Ascending aorta (tissue), 2 donors: ENCODE measurements around the gene P2RX7. TPM values are rescaled to one million over a fixed set of nuclear protein-coding genes. Genes with fewer than 3 reads are reported as not detected.

ENCODE experiments used
- DNase-seq, 2 donors: peaks; one replicate each; pipeline ENCODE4 v3.0.0-alpha.2; 2019; ENCODE audit warnings: low spot score in 2 of 2
- H3K27ac ChIP-seq, 2 donors: fragments of 200-600 bp; sonication (generic); one replicate each; pipeline ENCODE4 v1.5.1; 2016 to 2017; ENCODE audit warnings: mild to moderate bottlenecking in 1 of 2
- H3K27me3 ChIP-seq: fragments of 200-600 bp; sonication (generic); one replicate; pipeline ENCODE4 v1.5.1; 2017
- H3K36me3 ChIP-seq, 2 donors: fragments of 200-600 bp; sonication (generic); one replicate each; pipeline ENCODE4 v1.5.1; 2016
- H3K4me1 ChIP-seq, 2 donors: fragments of 200-600 bp; sonication (generic); one replicate each; pipeline ENCODE4 v1.5.1; 2016 to 2017; ENCODE audit warnings: mild to moderate bottlenecking in 1 of 2
- H3K4me3 ChIP-seq, 2 donors: fragments of 200-600 bp; sonication (generic); one replicate each; pipeline ENCODE4 v1.5.1; 2016 to 2017; ENCODE audit warnings: mild to moderate bottlenecking in 1 of 2
- H3K9me3 ChIP-seq, 2 donors: fragments of 200-600 bp; sonication (generic); one replicate each; pipeline ENCODE4 v1.5.1; 2016
- intact Hi-C: fragments of 100-400 bp; cut with DNase I; formaldehyde crosslinking; loops from one replicate; pipeline ENCODE4 v1.15.1; 2023
- total RNA-seq: library from RNA; depleted of rRNA; stranded (reverse); fragments of >200 nt; gene quantifications from one replicate; pipeline ENCODE4 v1.1.0, GENCODE V29; 2016
- TF ChIP-seq, protein P1 (sequence below), 3 experiments: fragments of 200-600 bp in 2 of 3; fragments of 450-650 bp in 1 of 3; sonication (generic) in 2 of 3; IDR thresholded peaks; one replicate each; pipeline ENCODE4 v1.5.1; 2016 to 2019; ENCODE audit warnings: antibody characterized with exemption in 3 of 3, mild to moderate bottlenecking in 1 of 3, moderate library complexity in 1 of 3

Gene P2RX7
- total RNA-seq, 1 donor from 2014 or later: 1.1 TPM

DNA sequence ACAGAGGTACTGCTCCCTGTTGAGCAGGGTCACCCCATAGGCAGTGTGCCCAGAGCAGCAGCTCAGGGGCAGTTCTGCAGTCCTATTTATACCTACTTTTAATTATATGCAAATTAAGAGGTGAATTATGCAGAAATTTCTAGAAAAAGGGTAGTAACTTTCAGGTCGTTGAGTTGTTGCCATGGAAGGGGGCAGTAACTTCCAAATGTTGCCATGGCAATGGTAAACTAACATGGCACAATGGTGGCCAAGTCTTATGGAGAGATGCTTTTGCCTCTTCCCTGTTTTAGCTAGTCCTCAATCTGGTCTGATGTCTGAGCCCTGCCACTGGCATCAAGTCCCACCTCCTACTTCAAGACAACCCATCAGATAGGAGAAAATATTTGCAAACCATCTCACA is 30.4 kb upstream of the P2RX7 start:
- H3K27ac ChIP-seq: no peak overlapping the region
- no peaks in the 10 kb centered on the region for H3K4me1 ChIP-seq
- H3K27me3 ChIP-seq: no peaks in the 10 kb centered on the region
- H3K36me3 ChIP-seq: no peaks in the 10 kb centered on the region
- DNase-seq: no peak
- TF ChIP-seq, protein P1, sequence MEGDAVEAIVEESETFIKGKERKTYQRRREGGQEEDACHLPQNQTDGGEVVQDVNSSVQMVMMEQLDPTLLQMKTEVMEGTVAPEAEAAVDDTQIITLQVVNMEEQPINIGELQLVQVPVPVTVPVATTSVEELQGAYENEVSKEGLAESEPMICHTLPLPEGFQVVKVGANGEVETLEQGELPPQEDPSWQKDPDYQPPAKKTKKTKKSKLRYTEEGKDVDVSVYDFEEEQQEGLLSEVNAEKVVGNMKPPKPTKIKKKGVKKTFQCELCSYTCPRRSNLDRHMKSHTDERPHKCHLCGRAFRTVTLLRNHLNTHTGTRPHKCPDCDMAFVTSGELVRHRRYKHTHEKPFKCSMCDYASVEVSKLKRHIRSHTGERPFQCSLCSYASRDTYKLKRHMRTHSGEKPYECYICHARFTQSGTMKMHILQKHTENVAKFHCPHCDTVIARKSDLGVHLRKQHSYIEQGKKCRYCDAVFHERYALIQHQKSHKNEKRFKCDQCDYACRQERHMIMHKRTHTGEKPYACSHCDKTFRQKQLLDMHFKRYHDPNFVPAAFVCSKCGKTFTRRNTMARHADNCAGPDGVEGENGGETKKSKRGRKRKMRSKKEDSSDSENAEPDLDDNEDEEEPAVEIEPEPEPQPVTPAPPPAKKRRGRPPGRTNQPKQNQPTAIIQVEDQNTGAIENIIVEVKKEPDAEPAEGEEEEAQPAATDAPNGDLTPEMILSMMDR (IDR thresholded peaks at IDR 0.05): no peak
- no peak overlapping the region for H3K4me3 ChIP-seq
- peaks cover 0 to 3% of the 10 kb centered on the region in 2 donors for H3K9me3 ChIP-seq
- intact Hi-C loops: no loop called here

DNA sequence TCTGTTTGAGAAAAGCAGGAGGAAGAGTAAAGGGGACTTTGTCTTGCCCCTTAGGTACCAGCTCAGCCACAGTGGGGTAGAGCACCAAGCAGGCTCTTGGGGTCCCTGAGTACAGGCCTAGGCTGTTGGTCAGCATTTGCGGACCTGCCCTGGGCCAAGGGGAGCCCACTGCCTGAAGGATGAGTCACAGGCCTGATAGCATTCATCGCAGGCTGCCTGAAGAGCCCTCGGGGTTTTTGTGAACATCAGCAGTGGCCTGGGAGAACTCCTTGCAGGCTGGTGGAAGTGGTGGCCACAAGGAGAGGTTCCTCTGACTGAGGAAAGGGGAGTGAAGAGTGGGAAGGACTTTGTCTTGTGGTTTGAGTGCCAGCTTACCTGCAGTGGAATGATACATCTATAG is 25.0 kb upstream of the P2RX7 start:
- intact Hi-C loops: no loop called here
- Histone ChIP-seq H3K36me3 (no peaks in the 10 kb centered on the region), H3K4me1 (no peaks in the 10 kb centered on the region), H3K4me3 (no peak overlapping the region), H3K9me3 (peaks cover 0 to 3% of the 10 kb centered on the region in 2 donors), H3K27me3 (no peaks in the 10 kb centered on the region), H3K27ac (no peak overlapping the region)
- TF ChIP-seq, protein P1 (IDR thresholded peaks at IDR 0.05): no peak
- no peak for DNase-seq

DNA sequence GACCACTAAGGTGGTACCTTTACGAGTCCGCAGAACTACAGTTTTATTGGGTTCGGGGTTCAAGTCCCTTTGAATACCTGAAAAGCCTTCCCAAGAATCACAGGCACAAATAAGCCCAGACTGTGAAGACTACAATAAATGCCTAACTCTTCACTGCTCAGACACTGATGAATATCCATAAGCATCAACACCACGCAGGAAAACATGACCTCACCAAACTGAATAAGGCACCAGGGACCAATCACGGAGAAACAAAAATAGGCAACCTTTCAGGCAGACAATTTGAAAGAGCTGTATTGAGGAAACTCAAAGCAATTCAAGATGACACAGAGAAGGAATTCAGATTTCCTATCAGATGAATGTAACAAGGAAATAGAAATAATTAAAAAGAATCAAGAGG is 24.2 kb upstream of the P2RX7 start:
- H3K27ac ChIP-seq: no peak overlapping the region
- no peak for DNase-seq
- peaks cover 0 to 3% of the 10 kb centered on the region in 2 donors for H3K9me3 ChIP-seq
- no peaks in the 10 kb centered on the region for H3K4me1 ChIP-seq
- H3K36me3 ChIP-seq: no peaks in the 10 kb centered on the region
- intact Hi-C loops: no loop called here
- H3K4me3 ChIP-seq: no peak overlapping the region
- H3K27me3 ChIP-seq: no peaks in the 10 kb centered on the region
- TF ChIP-seq, protein P1 (IDR thresholded peaks at IDR 0.05): no peak

GRCh38 chr12:121110211-121110940 is 22.3 kb upstream of the P2RX7 start:
- DNase-seq: peak in 1 of 2 donors; percentile 79
- TF ChIP-seq, protein P1 (IDR thresholded peaks at IDR 0.05): peak; percentile 83 to 89 (median 85)
- no peak overlapping the region for H3K4me3 ChIP-seq
- H3K27me3 ChIP-seq: no peaks in the 10 kb centered on the region
- no peak overlapping the region for H3K27ac ChIP-seq
- intact Hi-C loops: loop anchor here (1.0 kb wide), 1 partner anchor 527 kb away; no protein-coding TSS in a partner anchor
- H3K4me1 ChIP-seq: no peaks in the 10 kb centered on the region
- H3K36me3 ChIP-seq: no peaks in the 10 kb centered on the region
- H3K9me3 ChIP-seq: no peaks in the 10 kb centered on the region

DNA sequence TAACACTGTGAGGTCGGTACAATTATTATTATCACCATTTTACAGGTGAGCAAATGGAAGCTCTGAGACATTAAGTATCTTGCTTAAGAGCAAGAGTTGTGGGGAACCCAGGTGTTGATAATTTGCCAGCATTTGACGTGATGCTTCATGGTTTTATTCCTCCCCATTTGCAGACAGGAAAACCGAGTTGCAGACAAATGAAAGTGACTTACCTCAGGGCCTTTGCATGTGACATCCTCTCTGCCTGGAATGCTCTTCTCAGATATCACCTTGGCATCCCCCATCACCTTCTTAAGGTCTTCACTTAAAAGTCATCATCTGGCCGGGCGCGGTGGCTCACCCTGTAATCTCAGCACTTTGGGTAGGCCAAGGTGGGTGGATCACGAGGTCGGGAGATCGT is 21.0 kb upstream of the P2RX7 start:
- Histone ChIP-seq H3K4me3 (no peak overlapping the region), H3K4me1 (no peaks in the 10 kb centered on the region), H3K9me3 (no peaks in the 10 kb centered on the region), H3K27me3 (no peaks in the 10 kb centered on the region), H3K27ac (no peak overlapping the region), H3K36me3 (no peaks in the 10 kb centered on the region)
- TF ChIP-seq, protein P1 (IDR thresholded peaks at IDR 0.05): no peak
- no peak for DNase-seq
- intact Hi-C loops: no loop called here
